PC-3 (cell line): ENCODE measurements around the gene MKNK1. TPM values are rescaled to one million over a fixed set of nuclear protein-coding genes. Genes with fewer than 3 reads are reported as not detected.

Experiments
- ATAC-seq: fragments of 200-7000 bp; cut with Tn5 transposase; 2 replicates; pipeline ENCODE4 v1.9.1; 2020; ENCODE audit warnings: mild to moderate bottlenecking, moderate library complexity
- BruUV-seq: library from RNA; stranded (reverse); fragments of 400-500 nt; replicated peaks from 2 replicates; lab custom pipeline; 2021; lab: Mats Ljungman, UMichigan
- CTCF ChIA-PET: fragments of 300-600 bp; sonication (Branson Sonifier 250); formaldehyde crosslinking; loops from one replicate; lab custom pipeline; 2022; ENCODE audit warnings: antibody characterized with exemption; lab: Charles Lee
- POLR2A ChIA-PET: fragments of 300-600 bp; sonication (Branson Sonifier 250); formaldehyde crosslinking; loops from one replicate; lab custom pipeline; 2022; ENCODE audit warnings: antibody characterized with exemption; ENCODE audit not compliant: unreplicated experiment; lab: Charles Lee
- DNase-seq: peaks from one replicate; pipeline ENCODE4 v3.0.0-alpha.2; 2015
- H2AFZ ChIP-seq: fragments of 300-600 bp; sonication (generic); 2 replicates; pipeline ENCODE4 v1.6.0; 2016; ENCODE audit warnings: antibody characterized with exemption, low read length
- H3F3A ChIP-seq: fragments of 300-600 bp; sonication (generic); one replicate; pipeline ENCODE4 v1.6.0; 2017; ENCODE audit warnings: antibody characterized with exemption, low read length, control low read depth, mild to moderate bottlenecking; ENCODE audit not compliant: unreplicated experiment
- H3K27ac ChIP-seq: fragments of 300-600 bp; sonication (generic); 2 replicates; pipeline ENCODE4 v1.5.1; 2016; ENCODE audit warnings: mild to moderate bottlenecking, low read length
- H3K27me3 ChIP-seq: fragments of 300-600 bp; sonication (generic); 2 replicates; pipeline ENCODE4 v1.6.1; 2016; ENCODE audit warnings: low read length, mixed read lengths
- H3K36me3 ChIP-seq: fragments of 300-600 bp; sonication (generic); 2 replicates; pipeline ENCODE4 v1.6.1; 2016; ENCODE audit warnings: low read depth, mixed run types, low read length, mixed read lengths
- H3K4me1 ChIP-seq: fragments of 300-600 bp; sonication (generic); 2 replicates; pipeline ENCODE4 v1.5.1; 2016; ENCODE audit warnings: low read length; ENCODE audit not compliant: insufficient read depth
- H3K4me2 ChIP-seq: fragments of 300-600 bp; sonication (generic); 2 replicates; pipeline ENCODE4 v1.6.0; 2016; ENCODE audit warnings: low read length
- H3K4me3 ChIP-seq: fragments of 300-600 bp; sonication (generic); 2 replicates; pipeline ENCODE4 v1.5.1; 2016; ENCODE audit warnings: mild to moderate bottlenecking, low read length, mixed read lengths
- H3K79me2 ChIP-seq: fragments of 300-600 bp; sonication (generic); 2 replicates; pipeline ENCODE4 v1.6.1; 2017; ENCODE audit warnings: low read length, mixed read lengths
- H3K9ac ChIP-seq: fragments of 300-600 bp; sonication (generic); 2 replicates; pipeline ENCODE4 v1.6.0; 2016; ENCODE audit warnings: mild to moderate bottlenecking, low read length
- H3K9me2 ChIP-seq: fragments of 300-600 bp; sonication (generic); replicated peaks from 2 replicates; pipeline ENCODE4 v1.6.1; 2016; ENCODE audit warnings: mixed run types, low read length, mixed read lengths
- H3K9me3 ChIP-seq: fragments of 300-600 bp; sonication (generic); 2 replicates; pipeline ENCODE4 v1.6.1; 2016; ENCODE audit warnings: low read length, mixed read lengths
- H4K20me1 ChIP-seq: fragments of 300-600 bp; sonication (generic); 2 replicates; pipeline ENCODE4 v1.6.1; 2016; ENCODE audit warnings: low read length, mixed read lengths
- EZH2 ChIP-seq: fragments of 300-600 bp; sonication (generic); IDR thresholded peaks from one replicate; pipeline ENCODE4 v1.6.1; 2017; ENCODE audit warnings: antibody characterized with exemption, mild to moderate bottlenecking, low read length; ENCODE audit not compliant: unreplicated experiment
- EZH2phosphoT487 ChIP-seq: fragments of 300-600 bp; sonication (generic); IDR thresholded peaks from 2 replicates; pipeline ENCODE4 v1.6.1; 2018; ENCODE audit warnings: mild to moderate bottlenecking, antibody characterized with exemption, low read length, borderline replicate concordance
- intact Hi-C: fragments of 100-400 bp; cut with micrococcal nuclease; formaldehyde crosslinking; loops from 2 replicates; pipeline ENCODE4 v1.9.0; 2023
- total RNA-seq: library from RNA; depleted of rRNA; stranded (reverse); fragments of >200 nt; gene quantifications from 2 replicates; pipeline ENCODE4 v1.2.3, GENCODE V29; 2014
- TF ChIP-seq, protein P1 (sequence below): fragments of 300-600 bp; sonication (generic); conservative IDR thresholded peaks from 2 replicates; pipeline ENCODE4 v1.5.1; 2017; ENCODE audit warnings: antibody characterized with exemption, low read depth, mild to moderate bottlenecking, low read length

Gene MKNK1
- total RNA-seq, 1 experiment from 2014 or later, result 36.8 TPM

DNA sequence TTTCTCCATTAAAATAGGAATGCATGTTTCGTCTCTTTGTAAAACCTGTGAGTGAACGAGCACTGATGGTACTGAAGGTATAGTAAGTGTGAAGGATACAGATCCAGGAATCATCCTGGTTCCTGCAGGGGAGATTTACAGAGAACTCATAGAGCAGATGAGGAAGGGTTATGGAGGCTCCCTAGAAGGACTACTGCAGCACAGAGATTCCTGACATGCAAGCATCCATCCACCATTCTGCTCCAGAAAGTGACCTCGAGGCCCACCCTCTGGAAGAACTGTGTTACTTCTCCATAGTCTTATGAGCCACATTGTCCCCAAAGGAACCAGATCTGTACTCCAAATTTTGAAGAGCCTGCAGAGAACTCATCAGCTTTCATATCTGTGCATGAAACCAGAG is 14.5 kb downstream of the MKNK1 start:
- intact Hi-C loops, result no loop called here
- H4K20me1 ChIP-seq, result no peaks in the 10 kb centered on the region
- no peaks in the 10 kb centered on the region for H3K27me3 ChIP-seq
- no peak overlapping the region for H3K27ac ChIP-seq
- H3K79me2 ChIP-seq, result no peaks in the 10 kb centered on the region
- no peak overlapping the region for H3K4me2 ChIP-seq
- H3K9me3 ChIP-seq, result no peaks in the 10 kb centered on the region
- H3K4me3 ChIP-seq, result no peak overlapping the region
- TF ChIP-seq, protein P1, sequence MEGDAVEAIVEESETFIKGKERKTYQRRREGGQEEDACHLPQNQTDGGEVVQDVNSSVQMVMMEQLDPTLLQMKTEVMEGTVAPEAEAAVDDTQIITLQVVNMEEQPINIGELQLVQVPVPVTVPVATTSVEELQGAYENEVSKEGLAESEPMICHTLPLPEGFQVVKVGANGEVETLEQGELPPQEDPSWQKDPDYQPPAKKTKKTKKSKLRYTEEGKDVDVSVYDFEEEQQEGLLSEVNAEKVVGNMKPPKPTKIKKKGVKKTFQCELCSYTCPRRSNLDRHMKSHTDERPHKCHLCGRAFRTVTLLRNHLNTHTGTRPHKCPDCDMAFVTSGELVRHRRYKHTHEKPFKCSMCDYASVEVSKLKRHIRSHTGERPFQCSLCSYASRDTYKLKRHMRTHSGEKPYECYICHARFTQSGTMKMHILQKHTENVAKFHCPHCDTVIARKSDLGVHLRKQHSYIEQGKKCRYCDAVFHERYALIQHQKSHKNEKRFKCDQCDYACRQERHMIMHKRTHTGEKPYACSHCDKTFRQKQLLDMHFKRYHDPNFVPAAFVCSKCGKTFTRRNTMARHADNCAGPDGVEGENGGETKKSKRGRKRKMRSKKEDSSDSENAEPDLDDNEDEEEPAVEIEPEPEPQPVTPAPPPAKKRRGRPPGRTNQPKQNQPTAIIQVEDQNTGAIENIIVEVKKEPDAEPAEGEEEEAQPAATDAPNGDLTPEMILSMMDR, result no peak
- TF ChIP-seq EZH2phosphoT487 (no peak), EZH2 (no peak)
- H3K9ac ChIP-seq, result no peak overlapping the region
- no peaks in the 10 kb centered on the region for H3F3A ChIP-seq
- ATAC-seq (no peak), DNase-seq (no peak)
- CTCF ChIA-PET, result no interaction called here
- no peak overlapping the region for H2AFZ ChIP-seq
- POLR2A ChIA-PET, result no interaction called here
- H3K4me1 ChIP-seq, result no peaks in the 10 kb centered on the region
- peaks cover 30% of the 10 kb centered on the region for H3K36me3 ChIP-seq
- no peaks in the 10 kb centered on the region for H3K9me2 ChIP-seq
- BruUV-seq, result no TSS peak

DNA sequence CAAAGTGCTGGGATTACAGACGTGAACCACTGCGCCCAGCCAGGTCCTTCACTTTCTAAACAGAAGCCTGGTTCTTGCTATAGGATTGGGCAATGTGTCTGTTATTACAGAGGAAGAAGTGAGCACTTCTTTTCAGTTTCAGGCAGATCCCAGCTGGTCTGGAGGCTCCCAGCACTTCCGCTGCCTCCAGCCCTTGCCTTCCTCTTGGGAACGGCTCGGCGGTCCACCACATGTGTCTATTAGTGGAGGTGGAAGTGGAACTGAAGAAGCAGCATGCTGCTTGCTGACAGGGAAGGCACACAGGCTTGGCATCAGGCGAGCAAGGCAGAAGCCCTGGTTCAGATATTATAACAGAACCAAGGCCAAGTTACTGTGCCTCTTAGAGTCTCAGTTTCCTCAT is 17.0 kb downstream of the MKNK1 start:
- CTCF ChIA-PET, result no interaction called here

DNA sequence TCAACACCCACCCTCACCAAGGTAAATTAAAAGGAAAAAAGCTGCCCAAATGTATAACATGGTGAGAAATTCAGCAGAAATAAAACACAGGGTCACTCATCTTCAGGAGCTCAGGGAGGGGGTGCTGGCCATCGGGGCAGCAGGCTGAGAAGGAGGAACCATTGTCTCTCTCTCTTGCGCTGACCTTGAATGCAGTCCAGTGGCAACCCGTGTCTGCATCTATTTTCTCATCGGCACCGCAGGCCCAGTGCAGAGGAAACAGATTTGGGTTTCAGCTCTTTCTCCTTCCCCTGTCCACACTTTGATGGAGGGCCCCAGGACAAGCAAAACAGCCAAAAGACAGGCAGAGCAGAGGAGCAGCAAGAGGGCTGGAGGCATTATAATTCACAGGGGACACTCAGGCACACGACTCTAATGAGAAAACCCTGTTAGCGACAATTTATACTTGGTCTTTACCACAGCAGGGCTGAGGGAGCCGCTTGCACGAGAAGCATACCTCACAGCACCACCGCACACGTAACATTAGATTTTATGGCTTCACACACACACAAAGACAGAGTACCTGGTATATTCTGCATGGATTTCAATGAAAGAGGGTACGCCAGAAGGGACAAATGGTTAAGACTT is 18.6 kb downstream of the MKNK1 start:
- H4K20me1 ChIP-seq, result no peaks in the 10 kb centered on the region
- H3F3A ChIP-seq, result no peaks in the 10 kb centered on the region
- intact Hi-C loops, result no loop called here
- TF ChIP-seq, protein P1, result no peak
- TF ChIP-seq EZH2phosphoT487 (no peak), EZH2 (no peak)
- H3K9me3 ChIP-seq, result no peaks in the 10 kb centered on the region
- H3K4me1 ChIP-seq, result no peaks in the 10 kb centered on the region
- peaks cover 33% of the 10 kb centered on the region for H3K36me3 ChIP-seq
- H3K9me2 ChIP-seq, result no peaks in the 10 kb centered on the region
- no peak overlapping the region for H2AFZ ChIP-seq
- no peak overlapping the region for H3K4me2 ChIP-seq
- ATAC-seq (no peak), DNase-seq (no peak)
- CTCF ChIA-PET, result no interaction called here
- BruUV-seq, result no TSS peak
- H3K9ac ChIP-seq, result no peak overlapping the region
- no peaks in the 10 kb centered on the region for H3K27me3 ChIP-seq
- no peak overlapping the region for H3K27ac ChIP-seq
- POLR2A ChIA-PET, result no interaction called here
- H3K4me3 ChIP-seq, result no peak overlapping the region
- H3K79me2 ChIP-seq, result no peaks in the 10 kb centered on the region

More for the DNA sequence above, 17.0 kb downstream of the MKNK1 start:
- ATAC-seq (no peak), DNase-seq (no peak)
- TF ChIP-seq, protein P1, result no peak
- no peak for TF ChIP-seq EZH2phosphoT487
- TF ChIP-seq EZH2, result no peak
- Histone ChIP-seq H2AFZ (no peak overlapping the region), H4K20me1 (no peaks in the 10 kb centered on the region), H3K27ac (no peak overlapping the region), H3K9me3 (no peaks in the 10 kb centered on the region), H3K4me3 (no peak overlapping the region), H3K79me2 (no peaks in the 10 kb centered on the region), H3K4me2 (no peak overlapping the region), H3K4me1 (no peaks in the 10 kb centered on the region), H3K9me2 (no peaks in the 10 kb centered on the region), H3K9ac (no peak overlapping the region), H3F3A (no peaks in the 10 kb centered on the region), H3K36me3 (peaks cover 31% of the 10 kb centered on the region), H3K27me3 (no peaks in the 10 kb centered on the region)
- BruUV-seq, result no TSS peak
- POLR2A ChIA-PET, result no interaction called here
- intact Hi-C loops, result no loop called here
